Esophagus squamous epithelium (tissue), 5 donors: Measurements from ENCODE around the gene FRMD4A. TPM values are rescaled to one million over a fixed set of nuclear protein-coding genes. Genes with fewer than 3 reads are reported as not detected.

ENCODE experiments used
- DNase-seq: peaks from one replicate; lab custom pipeline; 2025; lab: John Stamatoyannopoulos, UW
- H3K27ac ChIP-seq, 4 donors: fragments of 200-600 bp; sonication (generic); one replicate each; pipeline ENCODE4 v1.5.1; 2016 to 2019; ENCODE audit warnings: mild to moderate bottlenecking in 1 of 4
- H3K27me3 ChIP-seq, 4 donors: fragments of 200-600 bp; sonication (generic); 1 replicate in 3 of 4; 2 replicates in 1 of 4; pipeline versions ENCODE4 v1.5.1 to v1.6.0; 2017 to 2021; ENCODE audit warnings: antibody characterized with exemption in 1 of 4
- H3K36me3 ChIP-seq, 3 donors: fragments of 200-600 bp; sonication (generic); one replicate each; pipeline ENCODE4 v1.5.1; 2016 to 2019
- H3K4me1 ChIP-seq, 3 donors: fragments of 200-600 bp; sonication (generic); one replicate each; pipeline ENCODE4 v1.5.1; 2017 to 2019
- H3K4me3 ChIP-seq, 4 donors: fragments of 200-600 bp; sonication (generic); 1 replicate in 3 of 4; 2 replicates in 1 of 4; pipeline ENCODE4 v1.5.1; 2016 to 2019; ENCODE audit warnings: mild to moderate bottlenecking in 2 of 4, moderate library complexity in 1 of 4
- H3K9me3 ChIP-seq, 3 donors: fragments of 200-600 bp; sonication (generic); one replicate each; pipeline ENCODE4 v1.5.1; 2016 to 2019
- CTCF ChIP-seq, 6 experiments: fragments of 450-650 bp in 4 of 6; fragments of 200-600 bp in 2 of 6; sonication (generic) in 2 of 6; IDR thresholded peaks; one replicate each; pipeline ENCODE4 v1.5.1; 2016 to 2019; ENCODE audit warnings: antibody characterized with exemption in 6 of 6, mild to moderate bottlenecking in 4 of 6, moderate library complexity in 4 of 6
- POLR2A ChIP-seq, 4 donors: fragments of 450-650 bp; IDR thresholded peaks; one replicate each; pipeline ENCODE4 v1.6.1; 2017; ENCODE audit warnings: antibody characterized with exemption in 4 of 4, mild to moderate bottlenecking in 4 of 4, moderate library complexity in 3 of 4
- WGBS, 2 donors: methylation state at CpG; one replicate each; pipeline ENCODE4 v1.1.5; 2018; 5-methylcytosine and 5-hydroxymethylcytosine counted together
- intact Hi-C: fragments of 100-400 bp; cut with DNase I; formaldehyde crosslinking; loops from one replicate; pipeline ENCODE4 v1.15.0; 2022
- total RNA-seq, 4 donors: library from RNA; depleted of rRNA; stranded (reverse); fragments of >200 nt; gene quantifications; one replicate each; pipeline ENCODE4 v1.1.0, GENCODE V29; 2016
- donor health status: DM: yes; HTN: yes; CAD: no.

Gene FRMD4A
- total RNA-seq, 4 donors from 2014 or later, result 7.3 to 15.3 (median 8.6) TPM

- H3K36me3 ChIP-seq, result peaks cover 0 to 85% (median 0%) of the 10 kb centered on the region in 3 donors
Measured at GRCh38 chr10:13643016-13643415, 687.7 kb downstream of the FRMD4A start.

GRCh38 chr10:13642293-13642692, 688.4 kb downstream of the FRMD4A start:
- Histone ChIP-seq H3K4me1 (peaks cover 0 to 16% (median 0%) of the 10 kb centered on the region in 3 donors), H3K4me3 (no peak overlapping the region), H3K27me3 (no peaks in the 10 kb centered on the region), H3K27ac (no peak overlapping the region), H3K9me3 (peaks cover 0 to 10% (median 0%) of the 10 kb centered on the region in 3 donors), H3K36me3 (peaks cover 0 to 78% (median 0%) of the 10 kb centered on the region in 3 donors)
- 90 to 91% methylated on average over 2 of the region's 2 CpGs for WGBS, 2 donors
- TF ChIP-seq POLR2A (IDR thresholded peaks at IDR 0.05), result no peak
- no peak for TF ChIP-seq CTCF (IDR thresholded peaks at IDR 0.05)
- intact Hi-C loops, result no loop called here
- no peak for DNase-seq

More at GRCh38 chr10:13643016-13643415, 687.7 kb downstream of the FRMD4A start:
- intact Hi-C loops, result no loop called here
- DNase-seq, result no peak
- TF ChIP-seq CTCF (IDR thresholded peaks at IDR 0.05) (no peak), POLR2A (IDR thresholded peaks at IDR 0.05) (no peak)
- no peak overlapping the region for H3K27ac ChIP-seq
- peaks cover 0 to 10% (median 0%) of the 10 kb centered on the region in 3 donors for H3K9me3 ChIP-seq
- H3K4me1 ChIP-seq, result peaks cover 0 to 14% (median 0%) of the 10 kb centered on the region in 3 donors
- H3K27me3 ChIP-seq, result no peaks in the 10 kb centered on the region
- WGBS, 2 donors, result 82 to 90% methylated on average over 2 to 7 of the region's 7 CpGs
- H3K4me3 ChIP-seq, result no peak overlapping the region

- DNase-seq, result no peak
- Histone ChIP-seq H3K4me3 (no peak overlapping the region), H3K27ac (no peak overlapping the region), H3K27me3 (no peaks in the 10 kb centered on the region), H3K36me3 (peaks cover 0 to 52% (median 0%) of the 10 kb centered on the region in 3 donors), H3K9me3 (peaks cover 0 to 10% (median 0%) of the 10 kb centered on the region in 3 donors), H3K4me1 (peaks cover 0 to 16% (median 5%) of the 10 kb centered on the region in 3 donors)
- WGBS, 2 donors, result 83% methylated on average over 5 of the region's 5 CpGs
- TF ChIP-seq POLR2A (IDR thresholded peaks at IDR 0.05) (no peak), CTCF (IDR thresholded peaks at IDR 0.05) (no peak)
- intact Hi-C loops, result no loop called here
Measured at GRCh38 chr10:13637894-13638293, 692.8 kb downstream of the FRMD4A start.

- peaks cover 0 to 47% (median 0%) of the 10 kb centered on the region in 3 donors for H3K36me3 ChIP-seq
- H3K27me3 ChIP-seq, result no peaks in the 10 kb centered on the region
- no peak for TF ChIP-seq POLR2A (IDR thresholded peaks at IDR 0.05)
- TF ChIP-seq CTCF (IDR thresholded peaks at IDR 0.05), result no peak
- intact Hi-C loops, result no loop called here
- H3K27ac ChIP-seq, result peak overlapping the region in 1 of 4 donors; percentile 20
- peaks cover 0 to 6% (median 0%) of the 10 kb centered on the region in 3 donors for H3K9me3 ChIP-seq
- no peak overlapping the region for H3K4me3 ChIP-seq
- DNase-seq, result no peak
- peaks cover 0 to 18% (median 5%) of the 10 kb centered on the region in 3 donors for H3K4me1 ChIP-seq
- 67 to 69% methylated on average over 1 of the region's 1 CpG for WGBS, 2 donors
Measured at GRCh38 chr10:13637303-13637856, 693.3 kb downstream of the FRMD4A start.

- Histone ChIP-seq H3K36me3 (peaks cover 0 to 42% (median 0%) of the 10 kb centered on the region in 3 donors), H3K27me3 (no peaks in the 10 kb centered on the region), H3K27ac (peak overlapping the region in 1 of 4 donors; percentile 20), H3K4me1 (peaks cover 0 to 18% (median 5%) of the 10 kb centered on the region in 3 donors), H3K9me3 (no peaks in the 10 kb centered on the region), H3K4me3 (no peak overlapping the region)
- no peak for DNase-seq
- TF ChIP-seq CTCF (IDR thresholded peaks at IDR 0.05) (no peak), POLR2A (IDR thresholded peaks at IDR 0.05) (no peak)
- WGBS, 2 donors, result 84 to 91% methylated on average over 4 of the region's 4 CpGs
- intact Hi-C loops, result no loop called here
Measured at GRCh38 chr10:13636776-13637175, 693.9 kb downstream of the FRMD4A start.
